SU-DHL-6 (cell line): ENCODE measurements around the gene SPA17.

Source experiments
- H2AFZ ChIP-seq: fragments of 200-600 bp; sonication (generic); 2 replicates; pipeline ENCODE4 v1.6.1; 2014; ENCODE audit warnings: low read depth, mild to moderate bottlenecking, moderate library complexity, mixed read lengths, antibody characterized with exemption, low read length; ENCODE audit not compliant: severe bottlenecking
- H3F3A ChIP-seq: fragments of 200-600 bp; shearing (Covaris generic); 2 replicates; pipeline ENCODE4 v1.6.0; 2016; ENCODE audit warnings: antibody characterized with exemption, mild to moderate bottlenecking; ENCODE audit not compliant: insufficient read depth
- H3K27ac ChIP-seq: fragments of 200-600 bp; sonication (generic); 2 replicates; pipeline ENCODE4 v1.5.1; 2016; ENCODE audit warnings: low read depth, mild to moderate bottlenecking, low read length, moderate library complexity, mixed read lengths
- H3K27me3 ChIP-seq: fragments of 200-600 bp; sonication (generic), shearing (Covaris generic); 2 replicates; pipeline ENCODE4 v1.6.0; 2014; ENCODE audit warnings: mild to moderate bottlenecking, low read length
- H3K36me3 ChIP-seq: fragments of 200-600 bp; sonication (generic); 2 replicates; pipeline ENCODE4 v1.6.1; 2014; ENCODE audit warnings: mild to moderate bottlenecking, low read length, mixed read lengths
- H3K4me2 ChIP-seq: fragments of 300-600, 200-600 bp; shearing (Covaris generic), sonication (generic); 2 replicates; pipeline ENCODE4 v1.6.0; 2014; ENCODE audit warnings: low read length, low read depth, mild to moderate bottlenecking; ENCODE audit not compliant: poor library complexity, severe bottlenecking
- H3K4me3 ChIP-seq: fragments of 200-600 bp; sonication (generic); 2 replicates; pipeline ENCODE4 v1.5.1; 2014; ENCODE audit warnings: antibody characterized with exemption, low read length, mild to moderate bottlenecking, mixed read lengths; ENCODE audit not compliant: insufficient read depth, poor library complexity, severe bottlenecking
- H3K79me2 ChIP-seq: fragments of 200-600 bp; sonication (generic); 2 replicates; pipeline ENCODE4 v1.6.1; 2014; ENCODE audit warnings: mild to moderate bottlenecking, low read length, moderate library complexity; ENCODE audit not compliant: insufficient read depth
- H3K9ac ChIP-seq: fragments of 200-600 bp; sonication (generic); 2 replicates; pipeline ENCODE4 v1.7.0; 2014; ENCODE audit warnings: mild to moderate bottlenecking, low read length
- H3K9me2 ChIP-seq: fragments of 200-600 bp; sonication (generic); replicated peaks from 2 replicates; pipeline ENCODE4 v1.6.1; 2014; ENCODE audit warnings: low read length; ENCODE audit not compliant: insufficient read depth
- H3K9me3 ChIP-seq: fragments of 200-600 bp; sonication (generic); 2 replicates; pipeline ENCODE4 v1.6.1; 2014; ENCODE audit warnings: low read length, mixed read lengths; ENCODE audit not compliant: insufficient read depth
- H4K20me1 ChIP-seq: fragments of 200-600 bp; sonication (generic); 2 replicates; pipeline ENCODE4 v1.6.1; 2014; ENCODE audit warnings: low read depth, mild to moderate bottlenecking, antibody characterized with exemption, low read length, moderate library complexity, mixed read lengths
- EZH2phosphoT487 ChIP-seq: fragments of 200-600 bp; sonication (generic), shearing (Covaris generic); conservative IDR thresholded peaks from 2 replicates; pipeline ENCODE4 v1.6.1; 2018; ENCODE audit warnings: mild to moderate bottlenecking, antibody characterized with exemption, low read length, moderate library complexity, mixed read lengths
- TF ChIP-seq, protein P1 (sequence below): fragments of 200-600 bp; sonication (generic); IDR thresholded peaks from one replicate; pipeline ENCODE4 v1.5.1; 2017; ENCODE audit warnings: antibody characterized with exemption, mild to moderate bottlenecking, low read length, moderate library complexity; ENCODE audit not compliant: insufficient read depth, poor library complexity, severe bottlenecking

The SPA17 gene

DNA sequence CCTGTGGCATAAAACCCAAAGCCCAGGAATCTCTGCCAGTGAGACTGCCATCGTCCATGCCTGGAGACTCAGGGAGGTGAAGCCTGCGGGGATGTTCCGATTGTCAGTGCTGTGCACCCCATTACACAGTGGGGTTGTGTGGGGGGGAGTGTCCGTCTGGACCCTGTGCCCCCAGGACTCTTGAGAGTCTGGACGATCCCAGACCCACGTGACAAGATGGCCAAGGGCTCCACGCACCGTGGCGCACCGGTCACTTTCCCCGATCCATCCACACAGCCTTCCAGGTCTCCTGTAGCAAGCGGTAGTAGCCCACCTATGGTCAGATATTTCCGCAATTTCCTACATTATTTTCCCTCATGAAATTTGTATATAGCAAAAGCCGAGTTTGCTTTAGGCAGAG, 45.1 kb downstream of the SPA17 start:
- no peak for TF ChIP-seq EZH2phosphoT487
- TF ChIP-seq, protein P1, sequence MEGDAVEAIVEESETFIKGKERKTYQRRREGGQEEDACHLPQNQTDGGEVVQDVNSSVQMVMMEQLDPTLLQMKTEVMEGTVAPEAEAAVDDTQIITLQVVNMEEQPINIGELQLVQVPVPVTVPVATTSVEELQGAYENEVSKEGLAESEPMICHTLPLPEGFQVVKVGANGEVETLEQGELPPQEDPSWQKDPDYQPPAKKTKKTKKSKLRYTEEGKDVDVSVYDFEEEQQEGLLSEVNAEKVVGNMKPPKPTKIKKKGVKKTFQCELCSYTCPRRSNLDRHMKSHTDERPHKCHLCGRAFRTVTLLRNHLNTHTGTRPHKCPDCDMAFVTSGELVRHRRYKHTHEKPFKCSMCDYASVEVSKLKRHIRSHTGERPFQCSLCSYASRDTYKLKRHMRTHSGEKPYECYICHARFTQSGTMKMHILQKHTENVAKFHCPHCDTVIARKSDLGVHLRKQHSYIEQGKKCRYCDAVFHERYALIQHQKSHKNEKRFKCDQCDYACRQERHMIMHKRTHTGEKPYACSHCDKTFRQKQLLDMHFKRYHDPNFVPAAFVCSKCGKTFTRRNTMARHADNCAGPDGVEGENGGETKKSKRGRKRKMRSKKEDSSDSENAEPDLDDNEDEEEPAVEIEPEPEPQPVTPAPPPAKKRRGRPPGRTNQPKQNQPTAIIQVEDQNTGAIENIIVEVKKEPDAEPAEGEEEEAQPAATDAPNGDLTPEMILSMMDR, result no peak
- H3K4me2 ChIP-seq, result no peak overlapping the region
- no peaks in the 10 kb centered on the region for H3K79me2 ChIP-seq
- H3K9ac ChIP-seq, result no peak overlapping the region
- H3K27me3 ChIP-seq, result no peaks in the 10 kb centered on the region
- no peaks in the 10 kb centered on the region for H4K20me1 ChIP-seq
- H3K4me3 ChIP-seq, result no peak overlapping the region
- H3K9me2 ChIP-seq, result no peaks in the 10 kb centered on the region
- H2AFZ ChIP-seq, result no peak overlapping the region
- no peak overlapping the region for H3K27ac ChIP-seq
- H3K9me3 ChIP-seq, result no peaks in the 10 kb centered on the region
- H3F3A ChIP-seq, result no peaks in the 10 kb centered on the region
- H3K36me3 ChIP-seq, result no peaks in the 10 kb centered on the region

DNA sequence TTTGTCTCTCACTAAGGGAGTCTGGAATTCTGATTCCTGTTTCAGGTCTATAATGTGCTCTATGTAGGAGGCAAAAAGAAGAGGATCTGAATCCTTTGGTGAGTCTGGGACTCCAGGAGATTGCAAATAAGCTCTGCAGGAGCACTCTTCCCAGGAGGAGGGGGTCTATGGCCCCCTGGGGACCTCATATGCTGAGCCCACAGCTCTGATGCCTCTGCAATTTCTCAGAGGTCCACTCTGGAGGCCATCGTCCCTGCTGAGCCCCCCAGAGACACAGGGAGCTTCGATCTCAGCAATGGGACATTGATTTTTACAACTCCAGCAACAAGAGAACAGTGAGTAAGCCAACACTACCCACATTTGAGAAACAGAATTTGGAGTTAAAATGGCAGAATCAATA, 45.8 kb downstream of the SPA17 start:
- Histone ChIP-seq H3K36me3 (no peaks in the 10 kb centered on the region), H3K9me3 (no peaks in the 10 kb centered on the region), H3K27me3 (no peaks in the 10 kb centered on the region), H4K20me1 (no peaks in the 10 kb centered on the region), H3K79me2 (no peaks in the 10 kb centered on the region), H3K4me3 (no peak overlapping the region), H3K4me2 (no peak overlapping the region), H3K27ac (no peak overlapping the region), H2AFZ (no peak overlapping the region), H3F3A (no peaks in the 10 kb centered on the region), H3K9ac (no peak overlapping the region), H3K9me2 (no peaks in the 10 kb centered on the region)
- no peak for TF ChIP-seq EZH2phosphoT487
- TF ChIP-seq, protein P1, result no peak

DNA sequence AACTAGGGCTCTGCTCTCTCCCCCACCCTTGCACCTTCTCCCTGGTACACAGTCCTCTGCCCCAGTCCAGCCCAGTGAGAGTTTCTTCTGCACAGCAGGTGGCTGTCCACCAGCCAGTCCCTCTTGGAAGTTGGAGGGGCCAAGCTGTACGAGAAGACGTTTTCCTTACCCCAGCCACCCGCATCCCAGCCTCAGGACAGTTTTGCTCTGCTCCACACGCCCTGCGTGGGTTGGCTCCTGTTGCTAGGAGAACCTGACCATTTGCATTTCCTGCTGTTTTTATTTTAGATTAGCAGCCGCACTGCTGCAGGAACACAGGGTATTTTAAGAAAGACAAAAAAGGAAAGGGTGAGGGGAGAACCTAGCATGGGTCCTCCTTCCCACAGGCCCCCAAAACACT, 48.5 kb downstream of the SPA17 start:
- Histone ChIP-seq H4K20me1 (no peaks in the 10 kb centered on the region), H3F3A (no peaks in the 10 kb centered on the region), H3K4me3 (no peak overlapping the region), H3K9ac (no peak overlapping the region), H3K36me3 (no peaks in the 10 kb centered on the region), H3K27me3 (no peaks in the 10 kb centered on the region), H2AFZ (no peak overlapping the region), H3K79me2 (no peaks in the 10 kb centered on the region), H3K9me3 (no peaks in the 10 kb centered on the region), H3K4me2 (no peak overlapping the region), H3K27ac (no peak overlapping the region), H3K9me2 (no peaks in the 10 kb centered on the region)
- TF ChIP-seq, protein P1, result no peak
- TF ChIP-seq EZH2phosphoT487, result no peak
